Neural cell (in vitro differentiated cells): ENCODE results near the gene NOS1AP.

ENCODE experiments used
- POLR2AphosphoS5 ChIP-seq: IDR thresholded peaks from 2 replicates; pipeline ENCODE4 v1.6.1; 2012
- TF ChIP-seq, protein P1 (sequence below): fragments of 450-650 bp; IDR thresholded peaks from 2 replicates; pipeline ENCODE4 v1.5.1; 2014; ENCODE audit warnings: antibody characterized with exemption, mild to moderate bottlenecking, moderate library complexity; ENCODE audit not compliant: poor library complexity, severe bottlenecking

DNA sequence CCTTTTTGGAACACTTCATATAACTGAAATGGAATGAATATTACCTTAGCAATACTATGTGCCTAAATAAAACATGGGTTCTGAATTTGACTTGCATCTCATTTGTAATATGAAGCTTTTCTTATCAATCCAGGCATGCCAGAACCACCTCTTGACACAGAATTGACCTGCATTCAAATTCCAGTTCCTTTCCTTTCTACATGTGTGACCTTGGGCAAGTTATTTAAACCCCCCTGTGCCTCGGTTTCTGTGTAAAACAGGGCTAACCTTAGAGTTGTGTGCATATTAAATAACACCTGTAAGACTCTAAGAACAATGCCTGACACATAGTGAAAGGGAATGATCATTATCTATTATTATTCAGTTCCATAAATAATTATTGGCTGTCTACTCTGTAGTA, 2.0 kb upstream of the NOS1AP start:
- TF ChIP-seq, protein P1, sequence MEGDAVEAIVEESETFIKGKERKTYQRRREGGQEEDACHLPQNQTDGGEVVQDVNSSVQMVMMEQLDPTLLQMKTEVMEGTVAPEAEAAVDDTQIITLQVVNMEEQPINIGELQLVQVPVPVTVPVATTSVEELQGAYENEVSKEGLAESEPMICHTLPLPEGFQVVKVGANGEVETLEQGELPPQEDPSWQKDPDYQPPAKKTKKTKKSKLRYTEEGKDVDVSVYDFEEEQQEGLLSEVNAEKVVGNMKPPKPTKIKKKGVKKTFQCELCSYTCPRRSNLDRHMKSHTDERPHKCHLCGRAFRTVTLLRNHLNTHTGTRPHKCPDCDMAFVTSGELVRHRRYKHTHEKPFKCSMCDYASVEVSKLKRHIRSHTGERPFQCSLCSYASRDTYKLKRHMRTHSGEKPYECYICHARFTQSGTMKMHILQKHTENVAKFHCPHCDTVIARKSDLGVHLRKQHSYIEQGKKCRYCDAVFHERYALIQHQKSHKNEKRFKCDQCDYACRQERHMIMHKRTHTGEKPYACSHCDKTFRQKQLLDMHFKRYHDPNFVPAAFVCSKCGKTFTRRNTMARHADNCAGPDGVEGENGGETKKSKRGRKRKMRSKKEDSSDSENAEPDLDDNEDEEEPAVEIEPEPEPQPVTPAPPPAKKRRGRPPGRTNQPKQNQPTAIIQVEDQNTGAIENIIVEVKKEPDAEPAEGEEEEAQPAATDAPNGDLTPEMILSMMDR: no peak
- TF ChIP-seq POLR2AphosphoS5: no peak
